HCT116 (cell line): Measurements from ENCODE around the gene CSF1R. TPM values are rescaled to one million over a fixed set of nuclear protein-coding genes. Genes with fewer than 3 reads are reported as not detected.

ENCODE experiments used
- ATAC-seq: fragments of 200-7000 bp; cut with Tn5 transposase; 2 replicates; pipeline ENCODE4 v1.9.1; 2020; ENCODE audit warnings: mild to moderate bottlenecking, moderate library complexity
- BruUV-seq: library from RNA; stranded (reverse); fragments of 400-500 nt; replicated peaks from 2 replicates; lab custom pipeline; 2021; lab: Mats Ljungman, UMichigan
- CTCF ChIA-PET: fragments of 300-600 bp; sonication (Branson Sonifier 250); formaldehyde crosslinking; loops from one replicate; lab custom pipeline; 2021; ENCODE audit warnings: antibody characterized with exemption; lab: Charles Lee
- POLR2A ChIA-PET: fragments of 300-600, 350-600 bp; sonication (Branson Sonifier 250); formaldehyde crosslinking; loops from one replicate; lab custom pipeline; 2021; ENCODE audit warnings: antibody characterized with exemption; lab: Charles Lee
- RAD21 ChIA-PET, 2 experiments: fragments of 300-600 bp; sonication (Branson Sonifier 250); formaldehyde crosslinking; loops; one replicate each; lab custom pipeline; 2023; ENCODE audit warnings: low total read pairs in 2 of 2; ENCODE audit not compliant: uncharacterized antibody in 2 of 2, unreplicated experiment in 2 of 2, low non-redundant PET in 1 of 2; lab: Charles Lee
- DNase-seq: peaks from one replicate; pipeline ENCODE4 v3.0.0-alpha.2; 2010; ENCODE audit warnings: low read depth, low spot score
- H2AFZ ChIP-seq: fragments of 200-600 bp; shearing (Covaris generic), sonication (generic); 2 replicates; pipeline ENCODE4 v1.6.1; 2017; ENCODE audit warnings: low read depth, mixed run types, mixed read lengths, antibody characterized with exemption, low read length; ENCODE audit not compliant: poor library complexity, severe bottlenecking
- H3K27ac ChIP-seq: 2 replicates; pipeline ENCODE4 v1.5.1; 2012; ENCODE audit warnings: low read depth, low read length
- H3K27me3 ChIP-seq: fragments of 200-600 bp; sonication (generic); 2 replicates; pipeline ENCODE4 v1.6.1; 2016; ENCODE audit warnings: mixed run types, low read length, mixed read lengths; ENCODE audit not compliant: insufficient read depth
- H3K36me3 ChIP-seq, 2 experiments: fragments of 200-500 bp in 1 of 2; fragments of 200-600 bp in 1 of 2; sonication (Bioruptor generic) in 1 of 2; sonication (generic) in 1 of 2; 2 replicates each; pipeline versions ENCODE4 v1.5.1 to v1.6.1; 2014 to 2016; ENCODE audit warnings: low read length in 2 of 2, inconsistent platforms in 1 of 2, mixed read lengths in 1 of 2, mixed run types in 1 of 2; ENCODE audit not compliant: insufficient read depth in 2 of 2, control insufficient read depth in 1 of 2
- H3K4me1 ChIP-seq, 2 experiments: fragments of 200-600 bp in 1 of 2; sonication (generic) in 1 of 2; 2 replicates each; pipeline versions ENCODE4 v1.5.1 to v1.6.1; 2012 to 2017; ENCODE audit warnings: low read length in 2 of 2, inconsistent platforms in 1 of 2, mild to moderate bottlenecking in 1 of 2, mixed read lengths in 1 of 2, mixed run types in 1 of 2, moderate library complexity in 1 of 2; ENCODE audit not compliant: insufficient read depth in 2 of 2, control insufficient read depth in 1 of 2
- H3K4me2 ChIP-seq: fragments of 200-600 bp; sonication (generic); 2 replicates; pipeline ENCODE4 v1.6.1; 2017; ENCODE audit warnings: mixed run types, low read length, mixed read lengths
- H3K4me3 ChIP-seq, 2 experiments: fragments of 200-600 bp in 1 of 2; sonication (generic) in 1 of 2; replicated peaks in 1 of 2; 2 replicates each; pipeline ENCODE4 v1.5.1; 2011 to 2016; ENCODE audit warnings: low read length in 2 of 2, control low read depth in 1 of 2, low read depth in 1 of 2, mild to moderate bottlenecking in 1 of 2, mixed read lengths in 1 of 2, mixed run types in 1 of 2
- H3K79me2 ChIP-seq: fragments of 200-600 bp; sonication (generic); 2 replicates; pipeline ENCODE4 v1.6.1; 2017; ENCODE audit warnings: mild to moderate bottlenecking, mixed run types, low read length, moderate library complexity, mixed read lengths; ENCODE audit not compliant: insufficient read depth
- H3K9ac ChIP-seq: fragments of 200-600 bp; sonication (generic); 2 replicates; pipeline ENCODE4 v1.6.1; 2016; ENCODE audit warnings: low read length, mixed read lengths
- H3K9me2 ChIP-seq: fragments of 200-600 bp; sonication (generic), shearing (Covaris generic); 2 replicates; pipeline ENCODE4 v1.6.1; 2017; ENCODE audit warnings: mixed run types, mild to moderate bottlenecking, moderate library complexity; ENCODE audit not compliant: insufficient read depth
- H3K9me3 ChIP-seq, 2 experiments: fragments of 200-500 bp in 1 of 2; fragments of 200-600 bp in 1 of 2; sonication (Bioruptor generic) in 1 of 2; sonication (generic) in 1 of 2; 2 replicates each; pipeline ENCODE4 v1.6.1; 2014 to 2017; ENCODE audit warnings: low read length in 2 of 2, mixed read lengths in 2 of 2, inconsistent platforms in 1 of 2, low read depth in 1 of 2, mild to moderate bottlenecking in 1 of 2, mixed run types in 1 of 2, moderate library complexity in 1 of 2; ENCODE audit not compliant: control insufficient read depth in 1 of 2, insufficient read depth in 1 of 2
- H4K20me1 ChIP-seq: fragments of 200-600 bp; sonication (generic), shearing (Covaris generic); 2 replicates; pipeline ENCODE4 v1.6.1; 2017; ENCODE audit warnings: mixed run types, mild to moderate bottlenecking, moderate library complexity; ENCODE audit not compliant: insufficient read depth
- CBX3 ChIP-seq: IDR thresholded peaks from 2 replicates; pipeline ENCODE4 v1.6.1; 2012; ENCODE audit warnings: low read depth
- EGR1 ChIP-seq: IDR thresholded peaks from 2 replicates; pipeline ENCODE4 v1.6.1; 2012; ENCODE audit warnings: low read depth
- ELF1 ChIP-seq: IDR thresholded peaks from 2 replicates; pipeline ENCODE4 v1.6.1; 2012; ENCODE audit warnings: low read depth, borderline replicate concordance
- EZH2phosphoT487 ChIP-seq: fragments of 200-600 bp; IDR thresholded peaks from 2 replicates; pipeline ENCODE4 v1.6.1; 2018; ENCODE audit warnings: antibody characterized with exemption, borderline replicate concordance
- FOSL1 ChIP-seq: IDR thresholded peaks from 2 replicates; pipeline ENCODE4 v1.6.1; 2012; ENCODE audit warnings: low read depth
- JUND ChIP-seq: IDR thresholded peaks from 2 replicates; pipeline ENCODE4 v1.6.1; 2012
- POLR2A ChIP-seq: IDR thresholded peaks from 2 replicates; pipeline ENCODE4 v1.7.0; 2011; ENCODE audit warnings: borderline replicate concordance; ENCODE audit not compliant: insufficient read depth, insufficient read length; ENCODE audit errors: extremely low read depth
- POLR2AphosphoS5 ChIP-seq: IDR thresholded peaks from 2 replicates; pipeline ENCODE4 v1.6.1; 2011; ENCODE audit warnings: mild to moderate bottlenecking, low read depth, low read length, moderate library complexity
- RAD21 ChIP-seq: IDR thresholded peaks from 2 replicates; pipeline ENCODE4 v1.6.1; 2012; ENCODE audit warnings: low read depth, mild to moderate bottlenecking
- REST ChIP-seq: IDR thresholded peaks from 2 replicates; pipeline ENCODE4 v1.6.1; 2012; ENCODE audit warnings: low read depth
- SIN3A ChIP-seq: IDR thresholded peaks from 2 replicates; pipeline ENCODE4 v1.6.1; 2012; ENCODE audit warnings: low read depth
- SP1 ChIP-seq: IDR thresholded peaks from 2 replicates; pipeline ENCODE4 v1.6.1; 2012; ENCODE audit warnings: low read depth
- SRF ChIP-seq: IDR thresholded peaks from 2 replicates; pipeline ENCODE4 v1.6.1; 2012; ENCODE audit warnings: low read depth
- TCF7L2 ChIP-seq: IDR thresholded peaks from 2 replicates; pipeline ENCODE4 v1.7.0; 2011; ENCODE audit warnings: borderline replicate concordance, inconsistent platforms; ENCODE audit not compliant: insufficient read depth, insufficient read length; ENCODE audit errors: extremely low read depth
- YY1 ChIP-seq: IDR thresholded peaks from 2 replicates; pipeline ENCODE4 v1.6.1; 2011; ENCODE audit warnings: low read length, low read depth, moderate library complexity, mild to moderate bottlenecking; ENCODE audit not compliant: insufficient replicate concordance; ENCODE audit errors: extremely low read depth
- ZNF274 ChIP-seq: fragments of 200-500 bp; sonication (Bioruptor generic); IDR thresholded peaks from 2 replicates; pipeline ENCODE4 v1.6.1; 2014; ENCODE audit warnings: mild to moderate bottlenecking, low read depth, low read length, inconsistent platforms
- intact Hi-C: fragments of 100-400 bp; cut with micrococcal nuclease; formaldehyde crosslinking; loops from 2 replicates; pipeline ENCODE4 v1.10.0; 2022
- total RNA-seq: library from RNA; stranded (reverse); gene quantifications from one replicate; pipeline ENCODE4 v1.2.1, GENCODE V29; 2021; ENCODE audit not compliant: unreplicated experiment
- TF ChIP-seq, protein P1 (sequence below): IDR thresholded peaks from 2 replicates; pipeline ENCODE4 v1.6.1; 2012
- TF ChIP-seq, protein P2 (sequence below): IDR thresholded peaks from 2 replicates; pipeline ENCODE4 v1.6.1; 2011; ENCODE audit warnings: mild to moderate bottlenecking, low read length, moderate library complexity; ENCODE audit not compliant: insufficient replicate concordance; ENCODE audit errors: extremely low read depth
- TF ChIP-seq, protein P3 (sequence below), 3 experiments: fragments of 200-600 bp in 1 of 3; sonication (generic) in 1 of 3; IDR thresholded peaks in 2 of 3; conservative IDR thresholded peaks in 1 of 3; 2 replicates each; pipeline ENCODE4 v1.5.1; 2012 to 2017; ENCODE audit warnings: low read depth in 2 of 3, low read length in 2 of 3, antibody characterized with exemption in 1 of 3, borderline replicate concordance in 1 of 3, control low read depth in 1 of 3, mild to moderate bottlenecking in 1 of 3, mixed read lengths in 1 of 3, mixed run types in 1 of 3, moderate library complexity in 1 of 3; ENCODE audit not compliant: insufficient read depth in 1 of 3
- TF ChIP-seq, protein P4 (sequence below): IDR thresholded peaks from 2 replicates; pipeline ENCODE4 v1.6.1; 2012

Gene CSF1R
- total RNA-seq, 1 experiment from 2014 or later: 0.17 TPM

DNA sequence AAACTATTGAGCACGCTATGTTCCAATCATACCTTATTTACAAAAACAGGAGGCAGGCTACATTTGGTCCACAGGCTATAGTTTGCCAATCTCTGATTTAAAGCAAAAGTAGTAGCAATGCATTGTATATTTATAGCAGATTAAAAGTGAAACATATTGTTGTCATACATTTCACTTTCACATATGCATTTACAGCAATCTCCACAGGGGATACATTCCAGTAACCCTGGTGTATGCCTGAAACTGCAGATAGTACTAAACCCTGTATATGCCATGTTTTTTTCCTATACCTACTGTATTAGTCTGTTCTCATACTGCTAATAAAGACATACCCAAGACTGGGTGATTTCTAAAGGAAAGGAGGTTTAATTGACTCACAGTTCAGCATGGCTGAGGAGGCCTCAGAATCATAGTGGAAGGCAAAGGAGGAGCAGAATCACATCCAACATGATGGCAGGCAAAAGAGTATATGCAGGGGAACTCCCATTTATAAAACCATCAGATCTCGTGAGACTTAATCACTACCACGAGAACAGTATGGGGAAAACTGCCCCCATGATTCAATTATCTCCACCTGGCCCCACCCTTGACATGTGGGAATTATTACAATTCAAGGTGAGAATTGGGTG lies 5.9 kb upstream of the CSF1R start:
- ChIA-PET RAD21 (no interaction called here), POLR2A (no interaction called here), CTCF (no interaction called here)
- Histone ChIP-seq H3K9ac (no peak overlapping the region), H3K27ac (no peak overlapping the region), H3K9me3 (no peaks in the 10 kb centered on the region), H3K27me3 (peaks cover 28% of the 10 kb centered on the region), H2AFZ (no peak overlapping the region), H4K20me1 (no peaks in the 10 kb centered on the region), H3K4me2 (no peak overlapping the region), H3K79me2 (no peaks in the 10 kb centered on the region), H3K9me2 (no peaks in the 10 kb centered on the region), H3K4me1 (no peaks in the 10 kb centered on the region), H3K36me3 (no peaks in the 10 kb centered on the region), H3K4me3 (no peak overlapping the region)
- no peak for TF ChIP-seq SIN3A
- TF ChIP-seq FOSL1: no peak
- TF ChIP-seq, protein P1, sequence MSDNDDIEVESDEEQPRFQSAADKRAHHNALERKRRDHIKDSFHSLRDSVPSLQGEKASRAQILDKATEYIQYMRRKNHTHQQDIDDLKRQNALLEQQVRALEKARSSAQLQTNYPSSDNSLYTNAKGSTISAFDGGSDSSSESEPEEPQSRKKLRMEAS: no peak
- TF ChIP-seq, protein P2, sequence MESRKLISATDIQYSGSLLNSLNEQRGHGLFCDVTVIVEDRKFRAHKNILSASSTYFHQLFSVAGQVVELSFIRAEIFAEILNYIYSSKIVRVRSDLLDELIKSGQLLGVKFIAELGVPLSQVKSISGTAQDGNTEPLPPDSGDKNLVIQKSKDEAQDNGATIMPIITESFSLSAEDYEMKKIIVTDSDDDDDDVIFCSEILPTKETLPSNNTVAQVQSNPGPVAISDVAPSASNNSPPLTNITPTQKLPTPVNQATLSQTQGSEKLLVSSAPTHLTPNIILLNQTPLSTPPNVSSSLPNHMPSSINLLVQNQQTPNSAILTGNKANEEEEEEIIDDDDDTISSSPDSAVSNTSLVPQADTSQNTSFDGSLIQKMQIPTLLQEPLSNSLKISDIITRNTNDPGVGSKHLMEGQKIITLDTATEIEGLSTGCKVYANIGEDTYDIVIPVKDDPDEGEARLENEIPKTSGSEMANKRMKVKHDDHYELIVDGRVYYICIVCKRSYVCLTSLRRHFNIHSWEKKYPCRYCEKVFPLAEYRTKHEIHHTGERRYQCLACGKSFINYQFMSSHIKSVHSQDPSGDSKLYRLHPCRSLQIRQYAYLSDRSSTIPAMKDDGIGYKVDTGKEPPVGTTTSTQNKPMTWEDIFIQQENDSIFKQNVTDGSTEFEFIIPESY: no peak
- TF ChIP-seq CBX3: no peak
- no peak for TF ChIP-seq SRF
- no peak for TF ChIP-seq POLR2A
- TF ChIP-seq JUND: no peak
- no peak for TF ChIP-seq TCF7L2
- no peak for TF ChIP-seq YY1
- TF ChIP-seq SP1: no peak
- no peak for TF ChIP-seq ELF1
- no peak for TF ChIP-seq EGR1
- TF ChIP-seq, protein P3, sequence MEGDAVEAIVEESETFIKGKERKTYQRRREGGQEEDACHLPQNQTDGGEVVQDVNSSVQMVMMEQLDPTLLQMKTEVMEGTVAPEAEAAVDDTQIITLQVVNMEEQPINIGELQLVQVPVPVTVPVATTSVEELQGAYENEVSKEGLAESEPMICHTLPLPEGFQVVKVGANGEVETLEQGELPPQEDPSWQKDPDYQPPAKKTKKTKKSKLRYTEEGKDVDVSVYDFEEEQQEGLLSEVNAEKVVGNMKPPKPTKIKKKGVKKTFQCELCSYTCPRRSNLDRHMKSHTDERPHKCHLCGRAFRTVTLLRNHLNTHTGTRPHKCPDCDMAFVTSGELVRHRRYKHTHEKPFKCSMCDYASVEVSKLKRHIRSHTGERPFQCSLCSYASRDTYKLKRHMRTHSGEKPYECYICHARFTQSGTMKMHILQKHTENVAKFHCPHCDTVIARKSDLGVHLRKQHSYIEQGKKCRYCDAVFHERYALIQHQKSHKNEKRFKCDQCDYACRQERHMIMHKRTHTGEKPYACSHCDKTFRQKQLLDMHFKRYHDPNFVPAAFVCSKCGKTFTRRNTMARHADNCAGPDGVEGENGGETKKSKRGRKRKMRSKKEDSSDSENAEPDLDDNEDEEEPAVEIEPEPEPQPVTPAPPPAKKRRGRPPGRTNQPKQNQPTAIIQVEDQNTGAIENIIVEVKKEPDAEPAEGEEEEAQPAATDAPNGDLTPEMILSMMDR (IDR thresholded peaks at IDR 0.05 in 2 of 3, conservative IDR thresholded peaks at IDR 0.05 in 1 of 3; ENCODE audit: borderline replicate concordance in 1 of 3, insufficient read depth in 1 of 3, low read depth in 2 of 3, low read length in 2 of 3): no peak
- TF ChIP-seq, protein P4, sequence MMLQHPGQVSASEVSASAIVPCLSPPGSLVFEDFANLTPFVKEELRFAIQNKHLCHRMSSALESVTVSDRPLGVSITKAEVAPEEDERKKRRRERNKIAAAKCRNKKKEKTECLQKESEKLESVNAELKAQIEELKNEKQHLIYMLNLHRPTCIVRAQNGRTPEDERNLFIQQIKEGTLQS: no peak
- no peak for TF ChIP-seq RAD21
- TF ChIP-seq REST: no peak
- TF ChIP-seq EZH2phosphoT487: no peak
- TF ChIP-seq POLR2AphosphoS5: no peak
- TF ChIP-seq ZNF274: no peak
- intact Hi-C loops: no loop called here
- BruUV-seq: no TSS peak
- DNase-seq: no peak
- no peak for ATAC-seq
